NCI-H2107 treated with DMSO at 0.1 percent for 48 hours (cell line): ENCODE measurements around the gene BPIFA2.
"Not testable (repeated sequence)": the region's sequence is repeated elsewhere in the genome, so short reads cannot be mapped to it uniquely, and the experiment has no call there.

Experiments
- DNase-seq: peaks from one replicate; lab custom pipeline; 2025; ENCODE audit not compliant: unreplicated experiment; lab: John Stamatoyannopoulos, UW

Gene BPIFA2

DNA sequence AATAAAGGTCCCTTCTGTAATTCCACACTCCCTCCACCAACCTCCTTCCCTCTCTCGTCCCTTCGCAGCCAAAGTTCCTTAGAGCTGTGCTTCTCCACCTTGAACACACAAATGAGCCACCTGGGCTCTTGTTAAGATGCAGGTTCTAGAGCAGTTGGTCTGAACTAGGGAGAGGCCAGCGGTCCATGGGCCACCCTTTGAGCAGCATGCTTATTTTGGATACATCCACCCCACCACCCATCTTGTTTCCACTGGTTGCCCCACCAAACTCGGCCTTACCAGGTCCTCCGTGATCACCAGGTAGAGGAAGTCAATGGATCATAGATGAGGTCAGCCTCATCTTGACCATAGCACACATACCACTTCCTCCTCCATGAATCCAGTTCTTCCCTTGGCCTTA, 7.3 kb upstream of the BPIFA2 start:
- no peak for DNase-seq

DNA sequence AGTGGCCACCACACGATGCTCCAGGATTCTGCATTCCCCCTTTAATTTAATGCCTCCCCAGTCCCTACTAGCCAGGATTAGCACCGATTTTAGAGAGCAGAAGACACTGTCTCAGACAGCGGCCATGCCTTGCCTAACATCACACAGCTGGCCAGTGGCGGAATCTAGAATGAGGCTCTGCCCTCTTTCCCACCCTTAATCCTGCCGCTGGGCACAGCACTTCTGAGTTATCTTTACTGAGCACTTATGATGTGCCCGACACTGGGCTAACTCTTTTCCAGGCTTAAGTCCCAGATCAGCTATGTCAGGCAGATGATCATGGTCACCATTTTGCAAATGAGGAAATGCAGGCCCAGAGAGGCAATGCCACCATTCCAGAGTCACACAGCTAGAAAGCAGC, 5.6 kb upstream of the BPIFA2 start:
- DNase-seq, result no peak

DNA sequence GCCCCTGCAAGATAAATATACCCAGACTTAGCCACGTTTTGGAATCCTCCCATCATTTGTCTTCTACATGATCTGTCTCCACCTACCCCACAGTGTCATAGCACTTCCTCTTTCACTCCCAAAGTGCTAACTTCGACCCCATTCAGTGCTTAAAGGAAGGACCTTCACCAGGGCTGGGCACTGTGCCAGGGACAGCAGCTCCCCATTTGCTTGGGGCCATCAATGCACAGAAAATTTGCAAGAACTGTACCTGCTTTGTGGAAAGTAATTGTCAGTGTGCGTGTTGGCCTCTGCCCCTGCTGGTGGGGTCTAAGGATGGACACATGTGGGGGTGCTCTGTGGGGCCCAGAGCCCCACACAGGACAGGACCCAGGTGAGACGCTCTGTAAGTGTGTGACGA, 5.2 kb upstream of the BPIFA2 start:
- DNase-seq, result no peak

DNA sequence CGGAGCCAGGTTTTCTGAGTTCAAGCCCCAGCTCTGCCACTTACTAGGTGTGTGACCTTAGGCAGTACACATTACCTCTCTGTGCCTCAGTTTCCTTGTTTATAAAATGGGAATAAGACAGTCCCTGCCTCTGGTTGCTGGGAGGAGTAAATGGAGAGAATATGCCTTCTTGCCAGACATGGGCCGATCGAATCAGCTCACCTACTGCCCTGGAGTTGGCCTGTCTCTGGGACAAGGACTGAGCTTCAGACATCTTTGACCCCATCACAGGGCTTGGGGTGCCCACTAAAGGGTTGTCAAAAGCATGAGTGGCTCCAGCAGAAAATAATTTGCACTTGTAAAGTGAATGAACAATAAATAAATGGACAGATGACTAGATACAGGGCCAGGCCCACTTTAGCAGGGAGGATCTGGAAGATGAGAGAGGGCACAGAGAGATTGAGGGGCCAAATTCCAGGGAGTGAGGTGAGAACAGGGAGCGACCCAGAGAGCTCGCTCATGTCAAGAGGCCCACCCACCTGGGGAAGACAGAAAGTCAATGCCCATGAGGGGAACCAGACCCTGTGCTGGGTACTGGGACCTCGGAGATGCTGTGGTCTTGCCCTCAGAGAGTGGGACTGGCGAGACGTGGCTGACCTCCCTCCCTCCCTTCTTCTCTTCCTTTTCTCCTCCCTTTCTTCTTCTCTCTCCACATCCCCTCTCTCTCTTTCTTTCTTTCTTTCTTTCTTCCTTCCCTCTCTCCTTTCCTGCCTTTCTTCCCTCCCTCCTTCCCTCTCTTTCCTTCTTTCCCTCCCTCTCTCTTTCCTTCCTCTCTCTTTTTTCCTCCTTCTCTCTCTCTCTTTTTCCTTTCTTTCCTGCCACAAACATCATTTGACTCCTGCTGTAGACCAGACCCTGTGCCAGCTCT, 3.9 kb upstream of the BPIFA2 start:
- DNase-seq, result no peak

DNA sequence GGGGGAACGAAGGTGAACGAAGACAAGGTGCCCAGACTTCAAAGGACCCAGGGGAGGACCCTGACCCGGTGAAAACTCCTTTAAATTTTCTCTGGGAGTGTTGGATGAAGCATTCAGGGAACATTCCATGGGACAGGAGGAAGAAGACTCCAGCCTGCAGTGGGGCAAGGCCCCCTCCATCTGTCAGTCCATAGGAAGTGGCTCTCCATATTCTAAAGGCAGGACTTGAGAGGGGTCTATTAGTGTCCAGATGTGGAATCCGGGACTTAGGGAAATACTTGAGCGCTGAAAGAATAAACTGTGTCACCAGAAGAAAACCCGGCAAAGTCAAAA, 3.2 kb upstream of the BPIFA2 start:
- DNase-seq, result no peak

DNA sequence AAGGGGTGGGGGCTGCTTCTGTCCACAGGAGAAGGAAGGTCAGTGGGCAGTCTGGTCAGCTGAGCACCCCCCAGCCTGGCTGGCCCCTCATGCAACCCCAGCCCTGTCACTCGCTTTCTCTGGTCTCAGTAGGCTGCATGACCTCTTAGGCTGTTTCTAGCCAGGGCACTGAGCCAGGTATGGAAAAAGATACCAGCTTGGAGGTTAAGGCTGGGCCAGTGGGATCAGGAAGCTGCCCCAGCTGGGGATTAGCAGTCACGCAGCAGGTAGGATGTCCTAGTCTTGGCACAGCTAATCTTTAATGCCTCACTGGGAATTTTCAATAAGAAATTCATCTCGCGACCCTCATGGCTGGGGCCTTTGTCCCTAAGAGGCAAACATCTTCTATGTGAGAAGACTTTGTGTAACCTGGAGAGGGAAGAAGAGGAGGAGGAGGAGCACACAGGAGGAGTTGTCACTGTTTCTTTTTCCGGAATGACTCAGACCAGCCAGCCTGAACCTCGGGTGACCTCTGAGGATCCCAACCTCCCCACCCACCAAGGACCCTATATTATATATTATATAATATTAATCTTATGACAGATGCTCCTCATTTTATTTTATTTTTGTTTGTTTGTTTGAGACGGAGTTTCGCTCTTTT, 2.4 kb upstream of the BPIFA2 start:
- no peak for DNase-seq

DNA sequence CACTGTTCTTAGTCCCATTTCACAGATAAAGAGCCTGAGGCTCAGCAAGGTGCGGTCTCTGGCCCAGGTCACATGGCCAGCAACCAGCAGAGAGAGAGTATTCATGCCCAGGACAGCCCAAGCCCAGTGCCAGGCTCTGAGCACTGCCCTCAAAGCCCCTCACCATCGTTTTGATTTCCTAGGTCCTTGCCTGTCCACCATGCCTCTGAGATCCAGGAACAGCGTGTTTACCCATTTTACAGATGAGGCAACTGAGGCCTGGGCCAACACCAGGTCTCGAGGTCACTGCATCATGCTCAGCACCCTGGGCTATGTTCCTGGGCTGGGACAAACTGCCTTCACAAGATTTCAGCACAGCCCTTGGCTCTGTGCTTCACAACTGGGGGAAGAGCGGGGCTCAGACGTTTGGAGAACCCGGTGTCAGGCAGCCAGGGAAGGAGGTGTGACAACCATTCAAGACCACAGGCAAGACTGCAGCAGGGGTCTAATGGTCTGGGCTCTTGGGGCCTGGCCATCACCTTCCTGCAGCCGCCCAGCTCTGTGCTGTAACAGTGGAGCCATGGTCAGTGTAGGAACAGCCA, 1.3 kb upstream of the BPIFA2 start:
- DNase-seq, result no peak

DNA sequence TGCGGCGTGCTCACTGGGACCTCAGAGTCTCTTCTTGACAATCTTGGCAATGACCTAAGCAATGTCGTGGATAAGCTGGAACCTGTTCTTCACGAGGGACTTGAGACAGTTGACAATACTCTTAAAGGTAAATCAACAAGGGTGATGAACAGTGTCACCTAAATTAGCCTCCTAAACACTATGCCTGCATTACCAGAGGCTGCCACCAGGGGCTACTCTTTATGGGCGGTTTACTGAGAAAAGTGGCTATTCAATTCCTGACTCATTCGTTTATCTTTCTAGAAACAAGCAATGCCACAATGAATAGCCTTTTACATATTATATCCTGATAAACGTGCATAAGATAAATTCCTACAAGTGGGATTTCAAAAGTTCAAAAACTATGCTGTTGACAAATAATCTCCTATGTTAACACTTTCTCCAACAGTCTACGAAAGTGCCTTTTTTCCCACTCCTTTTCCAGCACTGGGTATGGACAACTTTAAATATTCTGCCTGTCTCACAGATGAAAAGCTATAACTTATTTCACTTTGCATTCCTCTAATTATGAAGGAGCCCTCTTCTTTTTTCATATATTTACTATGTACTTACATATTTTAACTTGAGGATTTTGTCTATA, 1.3 kb downstream of the BPIFA2 start:
- no peak for DNase-seq

DNA sequence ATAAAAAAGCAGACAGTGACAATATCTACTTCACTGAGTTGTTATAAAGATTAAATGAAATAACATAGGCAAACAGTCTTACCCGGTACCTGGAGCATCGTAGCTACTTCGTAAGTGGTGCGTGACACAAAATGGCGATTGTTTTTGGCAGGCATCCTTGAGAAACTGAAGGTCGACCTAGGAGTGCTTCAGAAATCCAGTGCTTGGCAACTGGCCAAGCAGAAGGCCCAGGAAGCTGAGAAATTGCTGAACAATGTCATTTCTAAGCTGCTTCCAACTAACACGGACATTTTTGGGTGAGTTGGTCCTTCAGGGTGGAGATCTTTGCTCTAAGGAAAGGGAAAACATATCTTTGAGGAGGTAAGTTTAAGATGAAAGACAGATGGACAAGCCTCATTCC, 4.8 kb downstream of the BPIFA2 start:
- DNase-seq, result no peak

DNA sequence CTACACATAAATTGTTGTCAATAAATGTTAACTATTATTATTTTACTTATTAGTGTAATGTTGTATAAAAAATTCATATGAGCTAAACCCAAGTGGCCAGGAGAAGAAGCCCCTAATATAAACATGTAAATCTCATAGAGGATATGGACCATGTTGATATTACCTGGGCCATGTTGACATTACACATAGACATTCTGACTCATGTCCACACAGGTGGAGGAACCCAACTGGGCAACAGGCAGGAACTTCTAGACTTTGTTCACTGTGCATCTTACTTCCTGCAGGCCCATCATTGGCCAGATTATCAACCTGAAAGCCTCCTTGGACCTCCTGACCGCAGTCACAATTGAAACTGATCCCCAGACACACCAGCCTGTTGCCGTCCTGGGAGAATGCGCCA, 7.2 kb downstream of the BPIFA2 start:
- DNase-seq, result no peak

DNA sequence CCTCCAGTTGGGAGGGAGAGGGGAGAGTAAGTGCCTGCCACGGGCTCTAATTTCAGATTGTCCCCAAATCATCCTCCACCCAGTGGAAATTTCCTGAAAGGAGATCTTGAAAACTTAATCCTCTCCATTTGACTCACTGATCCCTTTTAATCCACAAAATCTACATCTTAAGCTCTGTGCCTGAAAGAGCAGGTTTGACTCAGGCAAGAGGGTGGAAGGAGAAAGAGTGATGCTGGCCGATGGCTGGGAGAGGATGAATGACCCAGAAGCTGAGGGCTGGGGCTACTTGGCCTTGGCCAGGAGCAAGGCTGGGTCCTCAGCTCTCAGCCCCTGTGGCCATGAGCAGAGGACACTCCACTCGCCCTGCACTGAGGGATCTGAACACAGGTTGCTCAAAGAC, 8.1 kb downstream of the BPIFA2 start:
- DNase-seq, result no peak

DNA sequence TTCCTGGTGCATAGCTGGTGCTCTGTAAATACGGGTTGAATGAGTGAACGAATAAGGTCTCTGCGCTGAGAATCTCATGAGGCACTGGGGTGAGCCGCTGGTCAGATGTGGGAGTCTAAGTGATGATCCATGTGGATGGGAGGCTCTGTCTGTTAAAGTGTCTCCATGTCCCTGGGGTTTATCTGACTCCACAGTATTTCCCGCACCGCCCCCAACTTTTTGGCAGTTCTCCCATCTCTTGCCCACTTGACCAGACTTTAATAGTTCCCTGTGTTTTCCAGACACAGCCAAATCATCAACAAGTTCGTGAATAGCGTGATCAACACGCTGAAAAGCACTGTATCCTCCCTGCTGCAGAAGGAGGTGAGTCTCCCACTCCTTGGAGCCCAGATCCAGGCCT, 9.9 kb downstream of the BPIFA2 start:
- no peak for DNase-seq

DNA sequence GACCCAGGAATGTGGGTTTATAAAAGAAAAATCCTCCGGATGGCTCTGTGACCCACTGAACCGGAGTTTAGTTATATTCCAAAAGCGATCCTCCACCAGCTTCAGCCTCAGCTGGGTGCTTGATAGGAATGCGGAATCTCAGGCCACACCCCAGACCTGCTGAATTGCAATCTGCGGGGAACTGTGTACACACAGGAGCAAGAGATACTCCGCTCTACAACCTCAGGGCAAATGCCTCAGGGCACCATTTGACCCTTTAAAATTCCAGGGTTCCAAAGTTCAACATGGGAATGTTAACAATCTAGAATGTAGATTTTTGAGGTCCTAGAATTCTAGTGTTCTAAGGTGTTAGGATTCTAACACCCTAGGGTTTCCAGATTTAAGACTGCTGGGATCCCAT, 10.8 kb downstream of the BPIFA2 start:
- no peak for DNase-seq

DNA sequence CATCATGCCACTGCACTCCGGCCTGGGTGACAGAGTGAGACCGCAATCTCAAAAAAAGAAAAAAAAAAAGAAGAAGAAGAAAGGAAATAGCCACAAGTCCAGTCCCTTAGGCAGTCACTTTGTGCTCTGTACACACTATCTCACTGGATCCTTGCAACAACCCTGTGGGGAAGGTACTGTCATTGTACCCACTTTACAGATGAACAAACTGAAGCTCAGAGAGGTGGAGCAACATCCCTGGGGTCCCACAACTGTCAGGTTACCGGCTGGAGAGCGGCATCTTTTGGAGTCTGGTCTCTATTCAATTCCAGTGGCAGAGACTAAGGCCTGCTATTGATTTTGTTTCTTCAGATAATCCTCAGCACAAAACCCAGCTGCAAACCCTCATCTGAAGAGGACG, 12.2 kb downstream of the BPIFA2 start:
- DNase-seq, result no peak

DNA sequence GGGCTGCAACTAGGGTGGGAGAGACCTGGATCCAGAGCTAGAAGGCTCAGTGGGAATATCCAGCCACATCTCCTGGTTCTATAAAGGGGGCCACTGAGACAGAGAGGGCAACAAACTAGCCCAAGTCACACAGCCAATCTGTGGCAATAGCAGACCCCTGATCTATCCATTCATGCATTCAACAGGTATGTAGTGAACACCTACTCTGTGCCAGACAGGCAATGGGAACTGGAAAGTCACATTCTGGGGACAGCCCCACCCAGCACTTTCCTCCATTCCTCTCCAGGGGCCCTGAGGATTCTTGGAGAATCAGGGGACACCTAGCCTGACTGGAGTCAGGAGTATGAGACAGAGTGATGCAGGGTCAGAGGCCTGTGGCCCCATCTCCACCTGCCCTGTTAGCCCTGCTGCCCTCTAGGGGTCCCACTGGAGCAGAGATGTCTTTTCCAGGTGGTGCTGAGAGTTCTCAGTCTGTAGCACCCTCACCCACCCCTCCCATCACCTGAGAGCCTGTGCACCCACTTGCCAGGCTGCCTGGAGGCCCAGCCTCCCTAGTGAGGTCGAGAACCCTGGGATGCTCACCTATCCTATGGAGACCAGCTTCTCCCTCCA, 13.6 kb downstream of the BPIFA2 start:
- no peak for DNase-seq

DNA sequence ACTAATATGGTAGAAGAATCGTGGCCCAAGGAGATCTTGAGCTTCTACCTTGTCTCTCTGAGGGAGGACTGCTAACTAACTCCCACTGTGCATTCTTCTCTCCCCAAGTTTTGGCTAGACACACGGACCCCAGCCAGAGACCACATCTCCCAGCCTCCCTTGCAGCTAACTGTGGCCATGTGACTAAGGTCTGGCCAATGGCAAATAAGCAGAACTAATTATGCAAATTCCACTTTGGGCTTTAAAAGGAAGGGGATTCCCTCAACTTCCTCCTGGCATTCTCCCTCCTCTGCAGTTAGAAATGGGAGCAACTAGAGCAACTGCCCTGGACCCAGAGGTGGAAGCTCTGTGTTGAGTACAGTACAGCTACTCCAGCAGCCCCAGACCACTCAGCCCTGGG, 15.4 kb downstream of the BPIFA2 start:
- no peak for DNase-seq

DNA sequence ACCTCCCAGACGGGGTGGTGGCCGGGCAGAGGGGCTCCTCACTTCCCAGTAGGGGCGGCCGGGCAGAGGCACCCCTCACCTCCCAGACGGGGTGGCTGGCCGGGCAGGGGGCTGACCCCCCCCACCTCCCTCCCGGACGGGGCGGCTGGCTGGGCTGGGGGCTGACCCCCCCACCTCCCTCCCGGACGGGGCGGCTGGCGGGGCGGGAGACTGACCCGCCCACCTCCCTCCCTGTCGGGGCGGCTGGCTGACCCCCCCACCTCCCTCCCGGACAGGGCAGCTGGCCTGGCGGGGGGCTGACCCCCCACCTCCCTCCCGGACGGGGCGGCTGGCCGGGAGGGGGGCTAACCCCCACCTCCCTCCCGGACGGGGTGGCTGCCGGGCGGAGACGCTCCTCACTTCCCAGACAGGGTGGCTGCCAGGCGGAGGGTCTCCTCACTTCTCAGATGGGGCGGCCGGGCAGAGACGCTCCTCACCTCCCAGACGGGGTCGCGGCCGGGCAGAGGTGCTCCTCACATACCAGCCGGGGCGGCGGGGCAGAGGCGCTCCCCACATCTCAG, 17.2 kb downstream of the BPIFA2 start:
- DNase-seq, result not testable (repeated sequence)

DNA sequence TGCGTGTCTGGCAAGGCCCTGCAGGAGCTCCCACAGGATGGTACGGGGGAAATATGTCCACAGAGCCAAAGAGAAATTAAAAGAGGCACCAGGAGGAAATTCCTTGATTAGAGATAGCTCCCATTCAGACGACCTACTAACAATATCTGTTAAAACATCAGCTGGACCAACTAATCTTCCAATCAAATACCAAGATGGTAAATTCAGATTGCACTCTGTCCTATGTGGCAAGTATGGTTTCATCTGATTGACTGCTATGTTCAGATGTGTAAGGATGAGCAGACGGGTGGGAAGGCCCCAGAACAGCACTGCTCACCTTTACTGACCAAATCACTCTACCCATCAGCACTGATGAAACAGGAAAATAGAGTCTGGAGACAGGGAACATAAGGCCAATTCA, 19.5 kb downstream of the BPIFA2 start:
- DNase-seq, result no peak

DNA sequence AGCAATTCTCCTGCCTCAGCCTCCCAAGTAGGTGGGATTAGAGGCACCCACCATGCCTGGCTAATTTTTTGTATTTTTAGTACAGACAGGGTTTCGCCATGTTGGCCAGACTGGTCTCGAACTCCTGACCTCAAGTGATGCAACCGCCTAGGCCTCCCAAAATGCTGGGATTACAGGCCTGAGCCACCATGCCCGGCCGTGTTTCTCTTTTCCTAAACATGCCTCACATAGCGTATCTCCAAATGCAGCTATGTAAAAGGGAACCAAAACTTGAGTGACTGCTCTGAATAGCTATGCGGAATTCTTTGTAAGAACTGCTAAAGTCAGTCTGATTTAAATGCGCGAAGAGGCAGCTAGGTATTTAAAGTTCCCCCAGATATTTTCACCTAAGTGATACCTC, 20.5 kb downstream of the BPIFA2 start:
- no peak for DNase-seq

DNA sequence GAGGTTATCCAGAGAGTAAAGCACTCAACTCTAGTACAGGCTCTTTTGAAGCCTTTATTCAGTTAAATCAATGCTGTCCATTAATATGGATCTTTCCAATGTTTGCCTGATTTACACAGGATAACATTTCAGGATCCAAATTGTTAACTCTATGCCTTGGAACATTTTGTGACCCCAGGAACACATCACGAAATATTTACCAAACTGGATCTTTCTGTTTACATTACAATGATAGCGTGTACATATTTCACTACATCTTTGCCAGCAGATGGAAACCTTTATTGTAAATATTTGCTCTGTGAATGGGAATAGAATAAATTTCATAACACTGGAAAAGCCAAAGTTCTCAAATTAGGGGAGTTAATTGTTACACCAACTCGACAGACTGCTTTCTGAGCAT, 23.5 kb downstream of the BPIFA2 start:
- DNase-seq, result no peak

DNA sequence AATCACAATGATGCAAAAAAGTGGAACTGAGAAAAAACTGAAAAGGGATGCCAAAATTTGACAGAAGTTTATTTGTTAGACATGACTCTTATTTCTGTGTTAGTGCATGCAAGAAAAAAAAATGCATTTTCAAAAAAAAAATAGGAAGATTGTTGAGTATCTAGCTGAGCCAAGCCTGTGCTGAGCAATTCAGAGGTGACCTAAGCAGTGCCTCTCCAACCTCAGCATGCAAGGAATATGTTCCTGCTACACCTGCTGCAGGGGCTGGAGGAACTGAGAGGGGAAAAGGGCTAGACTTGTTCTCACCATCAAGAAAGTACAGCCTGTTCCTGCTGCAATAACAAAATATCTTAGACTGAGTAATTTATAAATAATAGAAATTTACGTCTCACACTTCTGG, 24.0 kb downstream of the BPIFA2 start:
- DNase-seq, result no peak
